Vagina (tissue), 2 donors: ENCODE results near the gene ITFG1.

Experiments used
- POLR2A ChIP-seq, 2 donors: fragments of 450-650 bp; IDR thresholded peaks; one replicate each; pipeline ENCODE4 v1.6.1; 2017; ENCODE audit warnings: antibody characterized with exemption in 2 of 2, mild to moderate bottlenecking in 2 of 2, moderate library complexity in 2 of 2
- POLR2AphosphoS5 ChIP-seq, 2 donors: sonication (generic); formaldehyde crosslinking; IDR thresholded peaks; one replicate each; pipeline ENCODE4 v1.9.0; 2017; ENCODE audit warnings: antibody characterized with exemption in 2 of 2, mild to moderate bottlenecking in 2 of 2, low read depth in 1 of 2; ENCODE audit not compliant: insufficient read depth in 1 of 2
- TF ChIP-seq, protein P1 (sequence below), 3 experiments: fragments of 450-650 bp in 2 of 3; fragments of 200-600 bp in 1 of 3; sonication (generic) in 1 of 3; IDR thresholded peaks; one replicate each; pipeline ENCODE4 v1.5.1; 2017 to 2019; ENCODE audit warnings: antibody characterized with exemption in 3 of 3, mild to moderate bottlenecking in 2 of 3, moderate library complexity in 2 of 3

DNA sequence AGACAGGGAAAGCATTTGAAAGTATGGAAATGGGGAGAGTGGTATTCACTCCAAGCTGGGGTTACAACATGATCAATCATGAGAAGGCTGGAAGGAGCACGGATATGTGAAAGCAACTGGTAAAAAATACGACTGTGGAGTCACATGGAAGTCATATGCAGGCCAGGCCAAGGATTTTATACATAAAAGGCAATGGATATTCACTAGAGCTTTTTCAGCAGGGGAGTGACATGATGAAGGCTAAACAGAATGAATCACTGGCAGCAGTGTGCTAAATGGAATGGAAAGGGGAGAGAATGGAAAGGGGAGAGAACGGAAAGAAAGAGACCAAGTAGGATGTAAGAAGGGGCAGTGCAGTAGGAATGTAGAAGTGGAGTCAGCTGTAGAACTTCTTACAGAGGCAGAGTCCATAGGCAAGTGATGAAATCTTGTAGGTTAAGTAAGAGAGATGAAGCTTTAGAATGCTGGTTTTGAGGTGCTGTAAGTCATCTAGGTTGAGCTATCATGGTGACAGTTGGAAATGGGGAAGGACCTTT, 304.1 kb downstream of the ITFG1 start:
- TF ChIP-seq, protein P1, sequence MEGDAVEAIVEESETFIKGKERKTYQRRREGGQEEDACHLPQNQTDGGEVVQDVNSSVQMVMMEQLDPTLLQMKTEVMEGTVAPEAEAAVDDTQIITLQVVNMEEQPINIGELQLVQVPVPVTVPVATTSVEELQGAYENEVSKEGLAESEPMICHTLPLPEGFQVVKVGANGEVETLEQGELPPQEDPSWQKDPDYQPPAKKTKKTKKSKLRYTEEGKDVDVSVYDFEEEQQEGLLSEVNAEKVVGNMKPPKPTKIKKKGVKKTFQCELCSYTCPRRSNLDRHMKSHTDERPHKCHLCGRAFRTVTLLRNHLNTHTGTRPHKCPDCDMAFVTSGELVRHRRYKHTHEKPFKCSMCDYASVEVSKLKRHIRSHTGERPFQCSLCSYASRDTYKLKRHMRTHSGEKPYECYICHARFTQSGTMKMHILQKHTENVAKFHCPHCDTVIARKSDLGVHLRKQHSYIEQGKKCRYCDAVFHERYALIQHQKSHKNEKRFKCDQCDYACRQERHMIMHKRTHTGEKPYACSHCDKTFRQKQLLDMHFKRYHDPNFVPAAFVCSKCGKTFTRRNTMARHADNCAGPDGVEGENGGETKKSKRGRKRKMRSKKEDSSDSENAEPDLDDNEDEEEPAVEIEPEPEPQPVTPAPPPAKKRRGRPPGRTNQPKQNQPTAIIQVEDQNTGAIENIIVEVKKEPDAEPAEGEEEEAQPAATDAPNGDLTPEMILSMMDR (IDR thresholded peaks at IDR 0.05), result no peak
- TF ChIP-seq POLR2AphosphoS5 (IDR thresholded peaks at IDR 0.05; ENCODE audit: insufficient read depth in 1 of 2, low read depth in 1 of 2), result no peak
- no peak for TF ChIP-seq POLR2A (IDR thresholded peaks at IDR 0.05)
